SW 1271 (cell line): ENCODE data around the gene TBC1D8.
A peak's percentile ranks its signal among the peaks of the same experiment; 100 is the strongest.

Experiments
- DNase-seq, 2 experiments: peaks; one replicate each; lab custom pipeline; 2025; lab: John Stamatoyannopoulos, UW

TBC1D8 gene

GRCh38 chr2:100976645-100977391, 174.4 kb downstream of the TBC1D8 start:
- no peak for DNase-seq

GRCh38 chr2:100976061-100976460, 175.1 kb downstream of the TBC1D8 start:
- no peak for DNase-seq

- no peak for DNase-seq
These were observed 175.7 kb downstream of the TBC1D8 start for GRCh38 chr2:100975521-100975785.

GRCh38 chr2:100974712-100975520, 176.3 kb downstream of the TBC1D8 start:
- DNase-seq = no peak

GRCh38 chr2:100972452-100972851, 178.7 kb downstream of the TBC1D8 start:
- no peak for DNase-seq

- DNase-seq = no peak
These were observed 180.0 kb downstream of the TBC1D8 start for GRCh38 chr2:100971221-100971620.

- DNase-seq = no peak
These were observed 181.2 kb downstream of the TBC1D8 start for GRCh38 chr2:100969998-100970397.

- DNase-seq = no peak
These were observed 182.7 kb downstream of the TBC1D8 start for GRCh38 chr2:100968146-100969145.

- no peak for DNase-seq
These were observed 183.5 kb downstream of the TBC1D8 start for GRCh38 chr2:100967716-100968115.

GRCh38 chr2:100965596-100965995, 185.6 kb downstream of the TBC1D8 start:
- no peak for DNase-seq

- DNase-seq = no peak
These were observed 186.5 kb downstream of the TBC1D8 start for GRCh38 chr2:100964681-100965169.

GRCh38 chr2:100964222-100964621, 187.0 kb downstream of the TBC1D8 start:
- DNase-seq = no peak

- no peak for DNase-seq
These were observed 188.2 kb downstream of the TBC1D8 start for GRCh38 chr2:100963026-100963375.

- no peak for DNase-seq
These were observed 188.7 kb downstream of the TBC1D8 start for GRCh38 chr2:100962366-100963025.

GRCh38 chr2:100960688-100961087, 190.5 kb downstream of the TBC1D8 start:
- DNase-seq = no peak

- peak in 1 of 2 experiments; percentile 36 for DNase-seq
These were observed 191.8 kb downstream of the TBC1D8 start for GRCh38 chr2:100959225-100959880.

GRCh38 chr2:100957996-100958653, 193.1 kb downstream of the TBC1D8 start:
- DNase-seq = no peak
